CD4-positive, alpha-beta T cell treated with Interleukin-4 for 1 hour (primary cell): ENCODE results near the gene FCN2.
"Not testable (repeated sequence)": the region's sequence is repeated elsewhere in the genome, so short reads cannot be mapped to it uniquely, and the experiment has no call there.

Experiments
- DNase-seq, 2 donors: peaks; one replicate each; pipeline ENCODE4 v3.0.0-alpha.2; 2020 to 2022

The FCN2 gene

GRCh38 chr9:134847752-134848432, 32.7 kb upstream of the FCN2 start:
- DNase-seq = no peak

GRCh38 chr9:134848504-134848903, 32.1 kb upstream of the FCN2 start:
- no peak for DNase-seq

GRCh38 chr9:134850611-134851010, 30.0 kb upstream of the FCN2 start:
- DNase-seq = no peak

- no peak for DNase-seq
Observed at GRCh38 chr9:134851020-134851419, 29.6 kb upstream of the FCN2 start.

- no peak for DNase-seq
Observed at GRCh38 chr9:134852906-134853654, 27.5 kb upstream of the FCN2 start.

GRCh38 chr9:134853893-134854292, 26.7 kb upstream of the FCN2 start:
- no peak for DNase-seq

- DNase-seq = no peak
Observed at GRCh38 chr9:134854541-134854981, 26.0 kb upstream of the FCN2 start.

- DNase-seq = peak in 1 of 2 donors; percentile 9
Observed at GRCh38 chr9:134855231-134855899, 25.2 kb upstream of the FCN2 start.

GRCh38 chr9:134855900-134856377, 24.7 kb upstream of the FCN2 start:
- no peak for DNase-seq

GRCh38 chr9:134857451-134857850, 23.2 kb upstream of the FCN2 start:
- not testable (repeated sequence) for DNase-seq

GRCh38 chr9:134858051-134858841, 22.4 kb upstream of the FCN2 start:
- no peak for DNase-seq

- no peak for DNase-seq
Observed at GRCh38 chr9:134860510-134860909, 20.1 kb upstream of the FCN2 start.

- DNase-seq = peak in 1 of 2 donors; percentile 8
Observed at GRCh38 chr9:134861595-134862334, 18.8 kb upstream of the FCN2 start.

- DNase-seq = no peak
Observed at GRCh38 chr9:134863306-134863902, 17.2 kb upstream of the FCN2 start.

- no peak for DNase-seq
Observed at GRCh38 chr9:134863941-134864820, 16.4 kb upstream of the FCN2 start.

- DNase-seq = no peak
Observed at GRCh38 chr9:134864821-134865190, 15.8 kb upstream of the FCN2 start.

GRCh38 chr9:134867917-134868750, 12.5 kb upstream of the FCN2 start:
- DNase-seq = no peak

GRCh38 chr9:134868751-134869553, 11.7 kb upstream of the FCN2 start:
- no peak for DNase-seq
